ENCODE results near the gene BABAM1. TPM values are rescaled to one million over a fixed set of nuclear protein-coding genes. Genes with fewer than 3 reads are reported as not detected.

BABAM1 gene
- total RNA-seq, 1 donor from 2014 or later: 92.2 TPM

DNA sequence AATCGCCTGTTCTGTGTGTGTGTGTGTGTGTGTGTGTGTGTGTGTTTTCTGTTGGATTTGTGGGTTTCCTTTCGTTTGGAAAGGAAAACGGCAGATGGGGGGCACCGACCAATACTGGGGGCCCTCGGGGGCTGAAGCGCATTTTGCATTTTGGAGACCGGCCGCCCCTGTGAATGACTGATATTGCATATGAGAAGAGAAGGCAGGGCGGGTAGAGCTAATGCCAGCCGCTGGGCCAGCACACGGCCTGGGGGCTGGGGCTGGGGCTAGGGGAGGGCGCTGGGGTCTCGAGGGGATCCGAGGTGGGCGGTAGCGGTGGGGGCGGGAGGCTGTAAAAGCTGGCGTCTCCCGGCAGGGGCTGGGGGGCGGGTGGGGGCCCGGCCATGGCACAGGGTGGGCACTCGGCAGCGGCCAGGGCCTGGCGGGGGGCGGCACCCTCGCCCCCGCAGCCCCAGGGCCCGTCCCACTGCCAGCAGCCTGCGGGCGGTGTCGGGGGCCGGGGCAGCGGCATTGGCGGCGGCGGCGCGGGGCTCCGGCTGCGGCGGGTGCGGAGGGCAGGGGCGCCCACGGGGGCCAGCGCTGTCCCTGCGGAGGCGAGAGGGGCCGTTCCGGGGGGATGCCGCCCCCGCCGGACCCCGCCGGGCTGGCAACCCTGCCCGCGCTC is 56.2 kb downstream of the BABAM1 start:
- Mint-ChIP-seq H3K4me3 (no peak overlapping the region), H3K27ac (no peak overlapping the region), H3K4me1 (peaks cover 11% of the 10 kb centered on the region), H3K9me3 (no peaks in the 10 kb centered on the region), H3K36me3 (peaks cover 5% of the 10 kb centered on the region), H3K27me3 (ENCODE audit: low read depth) (peaks cover 3% of the 10 kb centered on the region)
- DNase-seq (ENCODE audit: low spot score in 2 of 2, unreplicated experiment in 2 of 2): no peak
- no peak for TF ChIP-seq CTCF (IDR thresholded peaks at IDR 0.05; ENCODE audit: unreplicated experiment)

GRCh38 chr19:17323964-17324332 is 56.7 kb downstream of the BABAM1 start:
- no peak for TF ChIP-seq CTCF (IDR thresholded peaks at IDR 0.05; ENCODE audit: unreplicated experiment)
- DNase-seq (ENCODE audit: low spot score in 2 of 2, unreplicated experiment in 2 of 2): no peak

DNA sequence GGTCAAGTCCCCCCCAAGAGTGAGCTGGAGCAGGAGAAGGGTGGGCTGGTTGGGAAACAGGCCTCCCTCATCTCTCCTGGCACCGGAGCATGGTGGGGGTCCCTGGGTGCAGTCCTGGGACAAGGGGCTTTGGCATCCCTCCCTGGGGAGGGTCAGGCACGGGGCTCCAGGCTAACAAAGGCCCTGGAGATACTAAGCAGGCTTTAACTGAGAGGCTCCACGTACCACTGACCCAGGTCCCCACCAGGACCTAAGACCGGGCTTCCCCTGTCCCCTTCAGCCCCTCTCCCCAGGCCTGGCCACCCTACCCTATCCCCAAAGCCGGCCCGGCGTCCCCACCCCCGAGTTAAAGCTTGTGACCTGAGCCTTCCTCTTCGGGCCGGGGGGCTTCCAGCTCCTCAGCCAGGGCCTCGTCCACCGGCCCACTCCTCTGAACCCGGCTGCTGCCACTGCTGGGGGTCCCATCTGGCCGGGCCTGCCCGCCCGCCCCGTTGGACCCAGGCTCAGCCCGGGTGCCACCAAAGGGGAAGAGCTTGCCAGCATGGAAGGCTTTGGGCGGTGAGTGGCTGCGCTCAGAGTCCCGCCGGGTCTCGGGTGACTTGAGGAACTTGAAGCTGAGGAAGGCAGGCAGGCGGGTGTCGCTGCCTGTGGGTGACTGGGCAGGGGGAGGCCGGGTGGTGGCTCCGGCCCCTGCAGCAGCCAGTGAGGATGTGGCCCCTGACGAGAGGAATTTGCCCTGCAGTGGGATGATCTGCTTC is 57.3 kb downstream of the BABAM1 start:
- Mint-ChIP-seq H3K4me1 (peaks cover 11% of the 10 kb centered on the region), H3K27ac (no peak overlapping the region), H3K27me3 (ENCODE audit: low read depth) (peaks cover 5% of the 10 kb centered on the region), H3K4me3 (no peak overlapping the region), H3K9me3 (no peaks in the 10 kb centered on the region), H3K36me3 (peaks cover 5% of the 10 kb centered on the region)
- TF ChIP-seq CTCF (IDR thresholded peaks at IDR 0.05; ENCODE audit: unreplicated experiment): no peak
- no peak for DNase-seq (ENCODE audit: low spot score in 2 of 2, unreplicated experiment in 2 of 2)

More at GRCh38 chr19:17323964-17324332, 56.7 kb downstream of the BABAM1 start:
- no peak overlapping the region for H3K4me3 Mint-ChIP-seq
- H3K27me3 Mint-ChIP-seq (ENCODE audit: low read depth): peaks cover 3% of the 10 kb centered on the region
- H3K9me3 Mint-ChIP-seq: no peaks in the 10 kb centered on the region
- H3K36me3 Mint-ChIP-seq: peaks cover 5% of the 10 kb centered on the region
- H3K4me1 Mint-ChIP-seq: peaks cover 11% of the 10 kb centered on the region
- no peak overlapping the region for H3K27ac Mint-ChIP-seq

- H3K27me3 Mint-ChIP-seq (ENCODE audit: low read depth): peaks cover 9% of the 10 kb centered on the region
- H3K36me3 Mint-ChIP-seq: peaks cover 2% of the 10 kb centered on the region
- no peak for TF ChIP-seq CTCF (IDR thresholded peaks at IDR 0.05; ENCODE audit: unreplicated experiment)
These were observed 57.9 kb downstream of the BABAM1 start for GRCh38 chr19:17325133-17325532.

DNA sequence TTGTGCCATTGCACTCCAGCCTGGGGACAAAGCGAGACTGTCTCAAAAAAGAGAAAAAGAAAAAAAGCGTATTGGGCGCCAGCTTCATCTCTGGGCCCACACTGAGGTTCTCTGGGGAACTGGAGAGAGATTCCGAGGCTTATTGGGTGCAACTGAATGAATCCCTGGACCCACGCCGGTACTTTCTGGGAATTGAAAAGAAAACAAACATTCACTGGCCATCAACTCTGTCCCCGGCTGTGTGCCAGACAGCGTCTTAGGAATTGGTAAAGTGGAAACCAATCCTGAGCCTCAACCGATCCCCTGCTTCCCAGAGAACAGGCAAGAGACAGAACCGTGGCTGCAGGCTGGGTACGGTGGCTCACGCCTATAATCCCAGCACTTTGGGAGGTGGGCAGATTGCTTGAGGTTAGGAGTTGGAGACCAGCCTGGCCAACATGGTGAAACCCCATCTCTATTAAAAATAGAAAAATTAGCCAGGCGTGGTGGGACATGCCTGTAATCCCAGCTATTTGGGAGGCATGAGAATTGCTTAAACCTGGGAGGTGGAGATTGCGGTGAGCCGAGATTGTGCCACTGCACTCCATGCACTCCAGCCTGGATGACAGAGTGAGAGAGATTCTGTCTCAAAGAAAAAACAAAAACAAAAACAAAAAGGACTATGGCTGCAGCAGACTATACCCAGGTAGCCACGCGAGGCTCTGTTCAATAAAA is 58.8 kb downstream of the BABAM1 start:
- Mint-ChIP-seq H3K36me3 (peaks cover 6% of the 10 kb centered on the region), H3K4me3 (peak overlapping the region; percentile 10), H3K27me3 (ENCODE audit: low read depth) (peaks cover 14% of the 10 kb centered on the region), H3K27ac (peak overlapping the region; percentile 26), H3K9me3 (no peaks in the 10 kb centered on the region), H3K4me1 (peaks cover 11% of the 10 kb centered on the region)
- DNase-seq (ENCODE audit: low spot score in 2 of 2, unreplicated experiment in 2 of 2): no peak
- no peak for TF ChIP-seq CTCF (IDR thresholded peaks at IDR 0.05; ENCODE audit: unreplicated experiment)

More at GRCh38 chr19:17325133-17325532, 57.9 kb downstream of the BABAM1 start:
- no peak overlapping the region for H3K4me3 Mint-ChIP-seq
- H3K9me3 Mint-ChIP-seq: no peaks in the 10 kb centered on the region
- no peak overlapping the region for H3K27ac Mint-ChIP-seq
- peaks cover 11% of the 10 kb centered on the region for H3K4me1 Mint-ChIP-seq
- no peak for DNase-seq (ENCODE audit: low spot score in 2 of 2, unreplicated experiment in 2 of 2)
